HCT116 (cell line): ENCODE data around the gene FKBP14. TPM values are rescaled to one million over a fixed set of nuclear protein-coding genes. Genes with fewer than 3 reads are reported as not detected.

Source experiments
- ATAC-seq: fragments of 200-7000 bp; cut with Tn5 transposase; 2 replicates; pipeline ENCODE4 v1.9.1; 2020; ENCODE audit warnings: mild to moderate bottlenecking, moderate library complexity
- BruUV-seq: library from RNA; stranded (reverse); fragments of 400-500 nt; replicated peaks from 2 replicates; lab custom pipeline; 2021; lab: Mats Ljungman, UMichigan
- CTCF ChIA-PET: fragments of 300-600 bp; sonication (Branson Sonifier 250); formaldehyde crosslinking; loops from one replicate; lab custom pipeline; 2021; ENCODE audit warnings: antibody characterized with exemption; lab: Charles Lee
- POLR2A ChIA-PET: fragments of 300-600, 350-600 bp; sonication (Branson Sonifier 250); formaldehyde crosslinking; loops from one replicate; lab custom pipeline; 2021; ENCODE audit warnings: antibody characterized with exemption; lab: Charles Lee
- RAD21 ChIA-PET, 2 experiments: fragments of 300-600 bp; sonication (Branson Sonifier 250); formaldehyde crosslinking; loops; one replicate each; lab custom pipeline; 2023; ENCODE audit warnings: low total read pairs in 2 of 2; ENCODE audit not compliant: uncharacterized antibody in 2 of 2, unreplicated experiment in 2 of 2, low non-redundant PET in 1 of 2; lab: Charles Lee
- DNase-seq: peaks from one replicate; pipeline ENCODE4 v3.0.0-alpha.2; 2010; ENCODE audit warnings: low read depth, low spot score
- H2AFZ ChIP-seq: fragments of 200-600 bp; shearing (Covaris generic), sonication (generic); 2 replicates; pipeline ENCODE4 v1.6.1; 2017; ENCODE audit warnings: low read depth, mixed run types, mixed read lengths, antibody characterized with exemption, low read length; ENCODE audit not compliant: poor library complexity, severe bottlenecking
- H3K27ac ChIP-seq: 2 replicates; pipeline ENCODE4 v1.5.1; 2012; ENCODE audit warnings: low read depth, low read length
- H3K27me3 ChIP-seq: fragments of 200-600 bp; sonication (generic); 2 replicates; pipeline ENCODE4 v1.6.1; 2016; ENCODE audit warnings: mixed run types, low read length, mixed read lengths; ENCODE audit not compliant: insufficient read depth
- H3K36me3 ChIP-seq, 2 experiments: fragments of 200-500 bp in 1 of 2; fragments of 200-600 bp in 1 of 2; sonication (Bioruptor generic) in 1 of 2; sonication (generic) in 1 of 2; 2 replicates each; pipeline versions ENCODE4 v1.5.1 to v1.6.1; 2014 to 2016; ENCODE audit warnings: low read length in 2 of 2, inconsistent platforms in 1 of 2, mixed read lengths in 1 of 2, mixed run types in 1 of 2; ENCODE audit not compliant: insufficient read depth in 2 of 2, control insufficient read depth in 1 of 2
- H3K4me1 ChIP-seq, 2 experiments: fragments of 200-600 bp in 1 of 2; sonication (generic) in 1 of 2; 2 replicates each; pipeline versions ENCODE4 v1.5.1 to v1.6.1; 2012 to 2017; ENCODE audit warnings: low read length in 2 of 2, inconsistent platforms in 1 of 2, mild to moderate bottlenecking in 1 of 2, mixed read lengths in 1 of 2, mixed run types in 1 of 2, moderate library complexity in 1 of 2; ENCODE audit not compliant: insufficient read depth in 2 of 2, control insufficient read depth in 1 of 2
- H3K4me2 ChIP-seq: fragments of 200-600 bp; sonication (generic); 2 replicates; pipeline ENCODE4 v1.6.1; 2017; ENCODE audit warnings: mixed run types, low read length, mixed read lengths
- H3K4me3 ChIP-seq, 2 experiments: fragments of 200-600 bp in 1 of 2; sonication (generic) in 1 of 2; replicated peaks in 1 of 2; 2 replicates each; pipeline ENCODE4 v1.5.1; 2011 to 2016; ENCODE audit warnings: low read length in 2 of 2, control low read depth in 1 of 2, low read depth in 1 of 2, mild to moderate bottlenecking in 1 of 2, mixed read lengths in 1 of 2, mixed run types in 1 of 2
- H3K79me2 ChIP-seq: fragments of 200-600 bp; sonication (generic); 2 replicates; pipeline ENCODE4 v1.6.1; 2017; ENCODE audit warnings: mild to moderate bottlenecking, mixed run types, low read length, moderate library complexity, mixed read lengths; ENCODE audit not compliant: insufficient read depth
- H3K9ac ChIP-seq: fragments of 200-600 bp; sonication (generic); 2 replicates; pipeline ENCODE4 v1.6.1; 2016; ENCODE audit warnings: low read length, mixed read lengths
- H3K9me2 ChIP-seq: fragments of 200-600 bp; sonication (generic), shearing (Covaris generic); 2 replicates; pipeline ENCODE4 v1.6.1; 2017; ENCODE audit warnings: mixed run types, mild to moderate bottlenecking, moderate library complexity; ENCODE audit not compliant: insufficient read depth
- H3K9me3 ChIP-seq, 2 experiments: fragments of 200-500 bp in 1 of 2; fragments of 200-600 bp in 1 of 2; sonication (Bioruptor generic) in 1 of 2; sonication (generic) in 1 of 2; 2 replicates each; pipeline ENCODE4 v1.6.1; 2014 to 2017; ENCODE audit warnings: low read length in 2 of 2, mixed read lengths in 2 of 2, inconsistent platforms in 1 of 2, low read depth in 1 of 2, mild to moderate bottlenecking in 1 of 2, mixed run types in 1 of 2, moderate library complexity in 1 of 2; ENCODE audit not compliant: control insufficient read depth in 1 of 2, insufficient read depth in 1 of 2
- H4K20me1 ChIP-seq: fragments of 200-600 bp; sonication (generic), shearing (Covaris generic); 2 replicates; pipeline ENCODE4 v1.6.1; 2017; ENCODE audit warnings: mixed run types, mild to moderate bottlenecking, moderate library complexity; ENCODE audit not compliant: insufficient read depth
- ATF3 ChIP-seq: IDR thresholded peaks from 2 replicates; pipeline ENCODE4 v1.6.1; 2012
- CBX3 ChIP-seq: IDR thresholded peaks from 2 replicates; pipeline ENCODE4 v1.6.1; 2012; ENCODE audit warnings: low read depth
- CEBPB ChIP-seq: IDR thresholded peaks from 2 replicates; pipeline ENCODE4 v1.6.1; 2012; ENCODE audit warnings: low read depth
- FOSL1 ChIP-seq: IDR thresholded peaks from 2 replicates; pipeline ENCODE4 v1.6.1; 2012; ENCODE audit warnings: low read depth
- JUND ChIP-seq: IDR thresholded peaks from 2 replicates; pipeline ENCODE4 v1.6.1; 2012
- REST ChIP-seq: IDR thresholded peaks from 2 replicates; pipeline ENCODE4 v1.6.1; 2012; ENCODE audit warnings: low read depth
- SIN3A ChIP-seq: IDR thresholded peaks from 2 replicates; pipeline ENCODE4 v1.6.1; 2012; ENCODE audit warnings: low read depth
- YY1 ChIP-seq: IDR thresholded peaks from 2 replicates; pipeline ENCODE4 v1.6.1; 2011; ENCODE audit warnings: low read length, low read depth, moderate library complexity, mild to moderate bottlenecking; ENCODE audit not compliant: insufficient replicate concordance; ENCODE audit errors: extremely low read depth
- ZFX ChIP-seq: fragments of 450-650 bp; IDR thresholded peaks from 2 replicates; pipeline ENCODE4 v1.6.1; 2017
- intact Hi-C: fragments of 100-400 bp; cut with micrococcal nuclease; formaldehyde crosslinking; loops from 2 replicates; pipeline ENCODE4 v1.10.0; 2022
- total RNA-seq: library from RNA; stranded (reverse); gene quantifications from one replicate; pipeline ENCODE4 v1.2.1, GENCODE V29; 2021; ENCODE audit not compliant: unreplicated experiment

The FKBP14 gene
- total RNA-seq, 1 experiment from 2014 or later, result 13.6 TPM

GRCh38 chr7:29971566-29972314 is 54.8 kb downstream of the FKBP14 start:
- Histone ChIP-seq H3K27me3 (no peaks in the 10 kb centered on the region), H3K4me1 (peaks cover 24 to 28% of the 10 kb centered on the region in 2 experiments), H3K79me2 (peaks cover 74% of the 10 kb centered on the region), H4K20me1 (no peaks in the 10 kb centered on the region; the same call in 1 of the 2 replicates), H3K9me3 (no peaks in the 10 kb centered on the region), H3K9me2 (no peaks in the 10 kb centered on the region), H3K9ac (no peak overlapping the region), H3K36me3 (no peaks in the 10 kb centered on the region)
- RAD21 ChIA-PET, result interaction anchor here in 1 of 2 experiments (0.7 kb wide), 1 partner anchor 90 kb away, joined by 5 read pairs; no protein-coding TSS in a partner anchor
- CTCF ChIA-PET, result no interaction called here
- DNase-seq (no peak), ATAC-seq (no peak)
- intact Hi-C loops, result no loop called here
- POLR2A ChIA-PET, result no interaction called here
- no peak for TF ChIP-seq CEBPB
- TF ChIP-seq REST, result no peak
- TF ChIP-seq, all 23 proteins: peak for 0
- BruUV-seq, result no TSS peak
- Histone ChIP-seq H3K27ac (no peak overlapping the region), H3K4me3 (no peak overlapping the region), H3K4me2 (no peak overlapping the region), H2AFZ (no peak overlapping the region)

GRCh38 chr7:29970158-29970557 is 56.3 kb downstream of the FKBP14 start:
- peaks cover 59% of the 10 kb centered on the region for H3K79me2 ChIP-seq
- intact Hi-C loops, result no loop called here
- H3K4me1 ChIP-seq, result peaks cover 24 to 28% of the 10 kb centered on the region in 2 experiments
- ChIA-PET POLR2A (no interaction called here), RAD21 (no interaction called here), CTCF (no interaction called here)
- H3K4me2 ChIP-seq, result no peak overlapping the region
- ATAC-seq, result peak; percentile 48; the same call in 1 of the 2 replicates
- DNase-seq, result no peak
- no peaks in the 10 kb centered on the region; the same call in 1 of the 2 replicates for H4K20me1 ChIP-seq
- H3K4me3 ChIP-seq, result no peak overlapping the region
- H3K9ac ChIP-seq, result no peak overlapping the region
- no peaks in the 10 kb centered on the region for H3K9me3 ChIP-seq
- H3K36me3 ChIP-seq, result 0 out of 4 replicates have a peak, but pooled peaks cover 0 to 4% of the 10 kb centered on the region in 2 experiments
- no peak overlapping the region for H3K27ac ChIP-seq
- H3K27me3 ChIP-seq, result no peaks in the 10 kb centered on the region
- no peak overlapping the region for H2AFZ ChIP-seq
- no TSS peak for BruUV-seq
- no peaks in the 10 kb centered on the region for H3K9me2 ChIP-seq
- no peak for TF ChIP-seq CBX3
- no peak for TF ChIP-seq FOSL1
- no peak for TF ChIP-seq SIN3A
- no peak for TF ChIP-seq YY1
- TF ChIP-seq ZFX, result no peak
- no peak for TF ChIP-seq ATF3
- no peak for TF ChIP-seq JUND
- no peak for TF ChIP-seq REST
